RWPE1 (cell line): Measurements from ENCODE around the gene HMG20B.
A peak's percentile ranks its signal among the peaks of the same experiment; 100 is the strongest.

Source experiments
- CTCF ChIA-PET: fragments of 350-600 bp; sonication (Branson Sonifier 250); formaldehyde crosslinking; extraction: SDS; loops from one replicate; lab custom pipeline; 2021; lab: Yijun Ruan, JAX
- POLR2A ChIA-PET: fragments of 400-600 bp; formaldehyde crosslinking; extraction: SDS; loops from one replicate; lab custom pipeline; 2020; ENCODE audit warnings: antibody characterized with exemption; ENCODE audit not compliant: low non-redundant PET; lab: Yijun Ruan, JAX
- DNase-seq: peaks from one replicate; pipeline ENCODE4 v3.0.0; 2012; ENCODE audit warnings: low spot score
- H3K27ac ChIP-seq: fragments of 450-650 bp; 2 replicates; pipeline ENCODE4 v1.5.1; 2017
- CTCF ChIP-seq: fragments of 450-650 bp; conservative IDR thresholded peaks from 2 replicates; pipeline ENCODE4 v1.5.1; 2017; ENCODE audit warnings: low read depth, mild to moderate bottlenecking

The HMG20B gene

DNA sequence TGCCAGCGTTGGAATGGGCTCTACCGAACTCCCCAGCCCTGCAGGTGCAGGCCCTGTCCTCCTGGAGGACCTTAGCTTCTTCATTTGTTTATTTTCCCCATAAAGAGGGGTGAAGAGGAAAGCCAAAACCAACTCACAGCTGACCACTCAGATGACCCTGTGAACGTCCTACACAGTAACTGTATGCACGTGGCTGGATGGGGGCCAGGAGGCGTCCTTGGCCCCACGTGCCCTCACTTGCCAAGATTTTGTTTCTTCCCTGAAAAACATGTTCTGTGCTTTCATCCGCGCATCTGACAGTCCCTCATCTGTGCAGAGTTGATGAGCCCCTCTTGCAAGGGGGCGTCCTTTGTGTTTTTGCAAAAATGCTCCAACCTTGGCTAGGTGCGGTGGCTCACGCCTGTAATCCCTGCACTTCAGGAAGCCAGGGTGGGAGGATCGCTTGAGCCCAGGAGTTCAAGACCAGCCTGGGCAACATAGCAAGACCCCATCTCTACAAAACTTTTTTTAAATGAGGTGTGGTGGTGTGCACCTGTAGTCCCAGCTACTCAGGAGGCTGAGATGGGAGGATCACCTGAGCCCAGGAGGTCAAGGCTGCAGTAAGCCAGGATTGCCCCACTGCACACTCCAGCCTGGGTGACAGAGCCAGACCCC lies 39.1 kb upstream of the HMG20B start:
- POLR2A ChIA-PET: no interaction called here
- DNase-seq: no peak
- H3K27ac ChIP-seq: no peak overlapping the region; the same call in 1 of the 2 replicates
- no peak for TF ChIP-seq CTCF
- CTCF ChIA-PET: no interaction called here

GRCh38 chr19:3534375-3535234 lies 38.1 kb upstream of the HMG20B start:
- H3K27ac ChIP-seq: no peak overlapping the region
- DNase-seq: no peak
- TF ChIP-seq CTCF: no peak
- POLR2A ChIA-PET: no interaction called here
- CTCF ChIA-PET: no interaction called here

- DNase-seq: no peak
- ChIA-PET CTCF (no interaction called here), POLR2A (no interaction called here)
- no peak for TF ChIP-seq CTCF
- H3K27ac ChIP-seq: no peak overlapping the region
These were observed 37.6 kb upstream of the HMG20B start for GRCh38 chr19:3535235-3535535.

DNA sequence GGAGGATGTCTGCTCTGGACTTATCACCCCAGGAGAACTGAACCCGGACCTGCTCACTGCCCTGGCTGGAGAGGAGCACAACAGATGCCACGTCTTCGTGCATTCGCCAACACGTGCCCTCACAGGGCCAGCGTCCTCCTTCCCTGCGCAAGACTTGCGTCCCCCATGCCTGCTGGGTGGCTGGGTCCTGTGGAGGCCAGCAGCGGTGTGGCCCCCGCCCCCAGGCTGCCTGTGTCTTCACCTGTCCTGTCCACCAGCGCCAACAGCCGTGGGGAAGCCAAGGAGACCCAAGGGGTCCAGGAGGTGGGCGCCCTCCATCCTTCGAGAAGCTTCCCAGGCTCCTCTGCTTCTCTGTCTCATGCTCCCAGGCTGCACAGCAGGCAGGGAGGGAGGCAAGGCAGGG lies 37.2 kb upstream of the HMG20B start:
- ChIA-PET CTCF (no interaction called here), POLR2A (no interaction called here)
- no peak for TF ChIP-seq CTCF
- H3K27ac ChIP-seq: no peak overlapping the region
- DNase-seq: no peak

DNA sequence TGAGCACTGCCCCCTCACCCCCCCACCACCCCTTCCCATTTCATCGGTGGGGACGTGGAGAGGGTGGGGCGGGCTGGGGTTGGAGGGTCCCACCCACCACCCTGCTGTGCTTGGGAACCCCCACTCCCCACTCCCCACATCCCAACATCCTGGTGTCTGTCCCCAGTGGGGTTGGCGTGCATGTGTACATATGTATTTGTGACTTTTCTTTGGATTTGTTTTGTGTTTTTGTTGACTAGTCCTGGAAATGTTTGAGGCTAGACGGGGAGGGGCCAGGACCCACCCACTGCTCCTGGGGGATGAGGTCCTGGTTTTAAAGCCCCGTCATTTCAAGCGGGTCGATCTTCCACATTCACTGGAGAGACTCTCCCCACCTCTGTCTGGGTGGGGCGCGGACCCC lies 36.8 kb upstream of the HMG20B start:
- ChIA-PET CTCF (no interaction called here), POLR2A (no interaction called here)
- TF ChIP-seq CTCF: no peak
- H3K27ac ChIP-seq: peak overlapping the region; percentile 45; the same call in 1 of the 2 replicates
- no peak for DNase-seq

DNA sequence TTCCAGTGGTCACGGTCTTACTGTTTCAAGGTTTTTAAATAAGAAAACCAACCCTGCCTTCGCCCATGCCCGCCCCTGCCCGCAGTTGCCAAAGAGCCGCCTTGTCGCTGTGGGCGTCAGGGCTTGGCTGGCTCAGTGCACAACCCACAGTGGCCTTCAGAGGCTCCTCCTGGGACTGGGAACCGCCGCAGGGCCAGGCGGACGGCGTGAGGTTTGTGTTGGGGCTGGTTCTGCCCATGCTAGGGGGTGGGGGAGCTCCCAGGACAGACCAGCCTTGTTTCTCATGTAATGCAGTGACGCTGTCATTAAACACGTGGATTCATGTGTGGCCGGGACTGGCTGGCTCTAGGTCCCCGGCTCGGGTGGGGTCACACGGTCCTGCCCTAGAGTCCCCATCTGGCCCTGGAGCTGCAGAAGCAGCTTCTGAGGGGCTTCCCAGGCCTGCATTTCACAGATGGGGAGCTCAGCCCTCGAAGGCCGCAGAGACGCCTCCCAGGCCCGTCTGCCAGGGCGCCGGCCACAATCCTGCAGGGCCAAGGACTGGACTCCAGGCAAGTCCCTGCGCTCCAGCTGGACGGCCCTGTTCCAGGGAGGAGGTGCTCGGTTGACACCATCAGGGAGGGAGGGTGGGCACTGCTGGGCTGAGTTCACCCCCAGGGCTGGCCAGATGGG lies 36.2 kb upstream of the HMG20B start:
- ChIA-PET CTCF (interaction anchor here (0.6 kb wide), 1 partner anchor 118 kb away, joined by 3 read pairs; no protein-coding TSS in a partner anchor), POLR2A (no interaction called here)
- no peak for DNase-seq
- H3K27ac ChIP-seq: peak overlapping the region; percentile 45
- no peak for TF ChIP-seq CTCF
